ENCODE results near the gene SMTN.

- TF ChIP-seq POLR2A (IDR thresholded peaks at IDR 0.05) (no peak), CTCF (IDR thresholded peaks at IDR 0.05) (no peak)
Observed at GRCh38 chr22:31141551-31141950, 60.4 kb downstream of the SMTN start.

Measured in testis (tissue), 2 donors.